Gastrocnemius medialis (tissue), 4 donors: ENCODE data around the gene PLCL2.

Experiments
- CTCF ChIP-seq, 5 experiments: fragments of 450-650 bp in 3 of 5; fragments of 200-600 bp in 2 of 5; sonication (generic) in 2 of 5; IDR thresholded peaks in 4 of 5; conservative IDR thresholded peaks in 1 of 5; 1 replicate in 4 of 5; 2 replicates in 1 of 5; pipeline ENCODE4 v1.5.1; 2016 to 2019; ENCODE audit warnings: antibody characterized with exemption in 5 of 5, mild to moderate bottlenecking in 3 of 5, moderate library complexity in 3 of 5
- POLR2A ChIP-seq, 2 donors: fragments of 450-650 bp; IDR thresholded peaks; one replicate each; pipeline ENCODE4 v1.6.1; 2017; ENCODE audit warnings: antibody characterized with exemption in 2 of 2, mild to moderate bottlenecking in 2 of 2, moderate library complexity in 2 of 2

- TF ChIP-seq CTCF (IDR thresholded peaks at IDR 0.05 in 4 of 5, conservative IDR thresholded peaks at IDR 0.05 in 1 of 5) (no peak), POLR2A (IDR thresholded peaks at IDR 0.05) (no peak)
Observed at GRCh38 chr3:16897254-16897926, 12.6 kb downstream of the PLCL2 start.
